ENCODE data around the gene CYP27A1. TPM values are rescaled to one million over a fixed set of nuclear protein-coding genes. Genes with fewer than 3 reads are reported as not detected.

The CYP27A1 gene
- total RNA-seq, 2 experiments from 2014 or later, result 0.23 TPM; not detected in 1

DNA sequence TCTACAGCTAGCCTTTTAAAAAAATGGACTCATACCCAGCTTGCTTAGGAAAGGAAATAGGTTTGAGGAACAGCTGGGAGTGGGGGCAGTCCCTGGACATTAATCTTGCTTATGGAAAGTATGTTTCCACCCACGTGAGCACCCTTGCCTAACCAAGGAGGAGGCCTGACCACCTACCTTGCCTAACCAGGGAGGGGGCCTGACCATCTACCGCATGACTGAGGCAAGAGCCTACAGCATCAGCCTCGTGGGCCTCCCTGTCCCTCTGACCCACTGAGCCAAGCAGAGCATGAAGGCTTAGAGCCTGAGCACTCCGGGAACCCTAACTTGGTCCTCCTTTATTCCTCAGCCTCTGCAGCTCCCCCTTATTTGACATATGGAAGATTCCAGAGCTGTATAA lies 29.4 kb downstream of the CYP27A1 start:
- H4K20me1 ChIP-seq (ENCODE audit: insufficient read depth, low read length), result no peaks in the 10 kb centered on the region
- no peak overlapping the region for H2AFZ ChIP-seq (ENCODE audit: low read length)
- POLR2A ChIA-PET, result no interaction called here
- no peak overlapping the region for H3K4me2 ChIP-seq (ENCODE audit: low read length)
- TF ChIP-seq EZH2phosphoT487 (IDR thresholded peaks at IDR 0.05; ENCODE audit: borderline replicate concordance, low read depth, low read length), result no peak
- TF ChIP-seq, protein P1, sequence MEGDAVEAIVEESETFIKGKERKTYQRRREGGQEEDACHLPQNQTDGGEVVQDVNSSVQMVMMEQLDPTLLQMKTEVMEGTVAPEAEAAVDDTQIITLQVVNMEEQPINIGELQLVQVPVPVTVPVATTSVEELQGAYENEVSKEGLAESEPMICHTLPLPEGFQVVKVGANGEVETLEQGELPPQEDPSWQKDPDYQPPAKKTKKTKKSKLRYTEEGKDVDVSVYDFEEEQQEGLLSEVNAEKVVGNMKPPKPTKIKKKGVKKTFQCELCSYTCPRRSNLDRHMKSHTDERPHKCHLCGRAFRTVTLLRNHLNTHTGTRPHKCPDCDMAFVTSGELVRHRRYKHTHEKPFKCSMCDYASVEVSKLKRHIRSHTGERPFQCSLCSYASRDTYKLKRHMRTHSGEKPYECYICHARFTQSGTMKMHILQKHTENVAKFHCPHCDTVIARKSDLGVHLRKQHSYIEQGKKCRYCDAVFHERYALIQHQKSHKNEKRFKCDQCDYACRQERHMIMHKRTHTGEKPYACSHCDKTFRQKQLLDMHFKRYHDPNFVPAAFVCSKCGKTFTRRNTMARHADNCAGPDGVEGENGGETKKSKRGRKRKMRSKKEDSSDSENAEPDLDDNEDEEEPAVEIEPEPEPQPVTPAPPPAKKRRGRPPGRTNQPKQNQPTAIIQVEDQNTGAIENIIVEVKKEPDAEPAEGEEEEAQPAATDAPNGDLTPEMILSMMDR (conservative IDR thresholded peaks at IDR 0.05; ENCODE audit: low read length), result no peak
- no peaks in the 10 kb centered on the region for H3K9me2 ChIP-seq (ENCODE audit: insufficient read depth, low read length)
- H3K79me2 ChIP-seq (ENCODE audit: insufficient read depth, low read depth, low read length), result no peaks in the 10 kb centered on the region
- H3K9me3 ChIP-seq (ENCODE audit: low read length), result no peaks in the 10 kb centered on the region
- BruUV-seq (replicated peaks), result no TSS peak
- H3K27ac ChIP-seq (ENCODE audit: low read depth, low read length, poor library complexity, severe bottlenecking), result no peak overlapping the region
- no peaks in the 10 kb centered on the region for H3K36me3 ChIP-seq (ENCODE audit: insufficient read depth, low read length)
- H3K4me3 ChIP-seq (ENCODE audit: low read depth, low read length, poor library complexity, severe bottlenecking), result no peak overlapping the region
- intact Hi-C loops (cut with micrococcal nuclease; ENCODE audit: unreplicated experiment), result no loop called here
- H3K4me1 ChIP-seq (ENCODE audit: insufficient read depth, low read length, poor library complexity, severe bottlenecking), result no peaks in the 10 kb centered on the region
- DNase-seq (ENCODE audit: low spot score), result no peak
- CTCF ChIA-PET (ENCODE audit: unreplicated experiment), result no interaction called here

DNA sequence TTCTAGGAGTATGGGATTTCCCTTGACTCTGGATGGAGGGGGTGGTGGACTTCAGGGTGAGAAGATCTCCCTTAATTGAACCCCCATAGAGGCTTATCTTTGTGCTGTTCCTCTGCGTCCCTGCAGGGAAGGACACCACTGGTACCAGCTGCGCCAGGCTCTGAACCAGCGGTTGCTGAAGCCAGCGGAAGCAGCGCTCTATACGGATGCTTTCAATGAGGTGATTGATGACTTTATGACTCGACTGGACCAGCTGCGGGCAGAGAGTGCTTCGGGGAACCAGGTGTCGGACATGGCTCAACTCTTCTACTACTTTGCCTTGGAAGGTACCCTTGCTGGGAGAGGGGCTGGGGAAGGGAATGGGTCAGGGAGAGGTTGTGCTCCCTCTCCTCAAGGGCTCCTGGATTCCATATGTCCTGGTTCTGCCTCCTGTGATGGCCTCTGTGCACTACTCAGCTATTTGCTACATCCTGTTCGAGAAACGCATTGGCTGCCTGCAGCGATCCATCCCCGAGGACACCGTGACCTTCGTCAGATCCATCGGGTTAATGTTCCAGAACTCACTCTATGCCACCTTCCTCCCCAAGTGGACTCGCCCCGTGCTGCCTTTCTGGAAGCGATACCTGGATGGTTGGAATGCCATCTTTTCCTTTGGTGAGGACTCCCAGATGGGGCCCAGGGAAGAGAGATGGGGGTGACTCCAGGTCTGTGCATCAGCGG lies 30.3 kb downstream of the CYP27A1 start:
- Histone ChIP-seq H3K4me1 (ENCODE audit: insufficient read depth, low read length, poor library complexity, severe bottlenecking) (no peaks in the 10 kb centered on the region), H3K79me2 (ENCODE audit: insufficient read depth, low read depth, low read length) (no peaks in the 10 kb centered on the region), H3K4me3 (ENCODE audit: low read depth, low read length, poor library complexity, severe bottlenecking) (no peak overlapping the region), H2AFZ (ENCODE audit: low read length) (no peak overlapping the region), H3K9me3 (ENCODE audit: low read length) (no peaks in the 10 kb centered on the region), H4K20me1 (ENCODE audit: insufficient read depth, low read length) (no peaks in the 10 kb centered on the region), H3K36me3 (ENCODE audit: insufficient read depth, low read length) (no peaks in the 10 kb centered on the region), H3K4me2 (ENCODE audit: low read length) (no peak overlapping the region), H3K9me2 (ENCODE audit: insufficient read depth, low read length) (no peaks in the 10 kb centered on the region), H3K27ac (ENCODE audit: low read depth, low read length, poor library complexity, severe bottlenecking) (no peak overlapping the region)
- ChIA-PET POLR2A (interaction anchor here (0.7 to 0.8 kb wide), 2 partner anchors 21 to 574 kb away, joined by 3 read pairs; no protein-coding TSS in a partner anchor), CTCF (ENCODE audit: unreplicated experiment) (no interaction called here)
- DNase-seq (ENCODE audit: low spot score), result no peak
- intact Hi-C loops (cut with micrococcal nuclease; ENCODE audit: unreplicated experiment), result no loop called here
- no peak for TF ChIP-seq EZH2phosphoT487 (IDR thresholded peaks at IDR 0.05; ENCODE audit: borderline replicate concordance, low read depth, low read length)
- TF ChIP-seq, protein P1 (conservative IDR thresholded peaks at IDR 0.05; ENCODE audit: low read length), result no peak
- BruUV-seq (replicated peaks), result no TSS peak

DNA sequence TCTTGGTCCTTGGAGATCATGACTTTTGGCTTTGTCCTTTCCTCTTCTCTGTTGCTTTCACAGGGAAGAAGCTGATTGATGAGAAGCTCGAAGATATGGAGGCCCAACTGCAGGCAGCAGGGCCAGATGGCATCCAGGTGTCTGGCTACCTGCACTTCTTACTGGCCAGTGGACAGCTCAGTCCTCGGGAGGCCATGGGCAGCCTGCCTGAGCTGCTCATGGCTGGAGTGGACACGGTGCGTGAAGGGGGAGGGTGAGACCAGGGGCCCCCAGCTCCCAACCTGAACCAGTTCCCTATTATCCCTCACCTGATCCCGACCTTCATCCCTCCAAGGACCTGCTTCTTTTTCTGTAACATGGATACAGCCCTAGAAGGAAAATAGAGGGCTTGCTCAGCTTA lies 30.9 kb downstream of the CYP27A1 start:
- no peak overlapping the region for H3K4me3 ChIP-seq (ENCODE audit: low read depth, low read length, poor library complexity, severe bottlenecking)
- ChIA-PET CTCF (ENCODE audit: unreplicated experiment) (no interaction called here), POLR2A (interaction anchor here (0.7 to 0.8 kb wide), 2 partner anchors 21 to 575 kb away, joined by 3 read pairs; no protein-coding TSS in a partner anchor)
- TF ChIP-seq, protein P1 (conservative IDR thresholded peaks at IDR 0.05; ENCODE audit: low read length), result no peak
- no peak for TF ChIP-seq EZH2phosphoT487 (IDR thresholded peaks at IDR 0.05; ENCODE audit: borderline replicate concordance, low read depth, low read length)
- no peak overlapping the region for H3K4me2 ChIP-seq (ENCODE audit: low read length)
- no peaks in the 10 kb centered on the region for H4K20me1 ChIP-seq (ENCODE audit: insufficient read depth, low read length)
- intact Hi-C loops (cut with micrococcal nuclease; ENCODE audit: unreplicated experiment), result no loop called here
- H3K36me3 ChIP-seq (ENCODE audit: insufficient read depth, low read length), result no peaks in the 10 kb centered on the region
- no peak overlapping the region for H3K27ac ChIP-seq (ENCODE audit: low read depth, low read length, poor library complexity, severe bottlenecking)
- no peak overlapping the region for H2AFZ ChIP-seq (ENCODE audit: low read length)
- no peaks in the 10 kb centered on the region for H3K9me3 ChIP-seq (ENCODE audit: low read length)
- no peaks in the 10 kb centered on the region for H3K4me1 ChIP-seq (ENCODE audit: insufficient read depth, low read length, poor library complexity, severe bottlenecking)
- DNase-seq (ENCODE audit: low spot score), result no peak
- no peaks in the 10 kb centered on the region for H3K9me2 ChIP-seq (ENCODE audit: insufficient read depth, low read length)
- no TSS peak for BruUV-seq (replicated peaks)
- H3K79me2 ChIP-seq (ENCODE audit: insufficient read depth, low read depth, low read length), result no peaks in the 10 kb centered on the region
